ENCODE data around the gene GJD4.
A peak's percentile ranks its signal among the peaks of the same experiment; 100 is the strongest.

The GJD4 gene, protein sequence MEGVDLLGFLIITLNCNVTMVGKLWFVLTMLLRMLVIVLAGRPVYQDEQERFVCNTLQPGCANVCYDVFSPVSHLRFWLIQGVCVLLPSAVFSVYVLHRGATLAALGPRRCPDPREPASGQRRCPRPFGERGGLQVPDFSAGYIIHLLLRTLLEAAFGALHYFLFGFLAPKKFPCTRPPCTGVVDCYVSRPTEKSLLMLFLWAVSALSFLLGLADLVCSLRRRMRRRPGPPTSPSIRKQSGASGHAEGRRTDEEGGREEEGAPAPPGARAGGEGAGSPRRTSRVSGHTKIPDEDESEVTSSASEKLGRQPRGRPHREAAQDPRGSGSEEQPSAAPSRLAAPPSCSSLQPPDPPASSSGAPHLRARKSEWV

GRCh38 chr10:35605191-35605590 is at the start of gene GJD4:
Gene GJD4 (plus strand): TSS chr10:35605341. CDS start chr10:35605568, 227 bp downstream.
- DNase-seq = no peak

- DNase-seq = no peak
Observed at GRCh38 chr10:35555962-35556930, 48.9 kb upstream of the GJD4 start.

DNA sequence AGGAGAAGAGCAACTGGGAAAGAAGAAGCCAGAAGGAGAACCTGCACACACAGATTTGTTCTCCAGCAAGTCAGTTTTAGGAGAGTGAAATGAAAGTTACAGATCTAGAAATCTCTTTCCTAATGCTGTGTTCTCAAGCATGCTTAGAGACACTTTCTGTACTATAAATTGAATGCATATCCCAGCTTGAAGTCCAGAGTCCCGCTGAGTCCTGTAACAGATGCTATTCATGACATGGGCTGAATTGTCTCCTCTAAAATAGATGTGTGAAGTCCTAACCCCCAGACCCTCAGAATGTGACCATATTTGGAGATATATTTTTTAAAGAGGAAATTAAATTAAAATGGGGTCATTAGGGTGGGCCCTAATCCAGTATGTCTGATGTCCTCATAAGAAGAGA is 46.9 kb upstream of the GJD4 start:
- no peak for DNase-seq

DNA sequence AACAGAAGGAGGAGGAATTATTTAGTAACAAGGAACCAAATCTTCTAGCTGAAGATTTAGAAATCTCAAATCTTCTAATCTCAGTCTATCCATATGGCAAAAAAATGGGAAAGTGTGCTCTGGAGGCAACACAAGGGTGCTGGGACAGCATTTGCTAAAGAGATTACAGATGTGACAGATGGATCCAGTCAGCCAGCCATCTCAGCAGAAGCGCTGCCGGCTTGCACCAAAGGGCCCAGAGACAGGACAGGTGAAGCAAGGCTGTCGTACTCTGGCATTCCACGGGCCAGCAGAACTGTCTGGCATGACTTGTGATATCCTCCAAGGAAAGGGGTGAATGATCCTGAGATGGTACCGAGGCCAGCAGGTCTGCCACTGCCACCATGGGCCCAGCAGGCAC is 45.7 kb upstream of the GJD4 start:
- peak; percentile 59 to 87 for DNase-seq

GRCh38 chr10:35561715-35562114 is 43.4 kb upstream of the GJD4 start:
- no peak for DNase-seq

DNA sequence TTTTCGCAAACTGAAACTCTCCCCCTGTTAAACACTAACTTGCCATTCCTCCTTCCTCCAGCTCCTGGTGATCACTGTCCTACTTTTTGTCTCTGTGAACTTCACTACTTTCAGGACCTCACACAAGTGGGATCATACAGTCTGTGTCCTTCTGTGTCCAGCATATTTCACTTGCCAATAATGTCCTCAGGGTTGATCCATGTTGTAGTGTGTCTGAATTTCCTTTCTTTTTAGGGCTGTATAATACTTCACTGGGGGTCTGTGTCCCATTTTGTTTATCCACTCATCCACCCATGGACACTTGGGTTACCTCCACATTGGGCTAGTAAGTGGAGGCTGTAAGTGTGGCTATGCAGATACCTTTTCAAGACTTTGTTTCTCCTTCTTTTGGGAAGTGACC is 42.7 kb upstream of the GJD4 start:
- no peak for DNase-seq

DNA sequence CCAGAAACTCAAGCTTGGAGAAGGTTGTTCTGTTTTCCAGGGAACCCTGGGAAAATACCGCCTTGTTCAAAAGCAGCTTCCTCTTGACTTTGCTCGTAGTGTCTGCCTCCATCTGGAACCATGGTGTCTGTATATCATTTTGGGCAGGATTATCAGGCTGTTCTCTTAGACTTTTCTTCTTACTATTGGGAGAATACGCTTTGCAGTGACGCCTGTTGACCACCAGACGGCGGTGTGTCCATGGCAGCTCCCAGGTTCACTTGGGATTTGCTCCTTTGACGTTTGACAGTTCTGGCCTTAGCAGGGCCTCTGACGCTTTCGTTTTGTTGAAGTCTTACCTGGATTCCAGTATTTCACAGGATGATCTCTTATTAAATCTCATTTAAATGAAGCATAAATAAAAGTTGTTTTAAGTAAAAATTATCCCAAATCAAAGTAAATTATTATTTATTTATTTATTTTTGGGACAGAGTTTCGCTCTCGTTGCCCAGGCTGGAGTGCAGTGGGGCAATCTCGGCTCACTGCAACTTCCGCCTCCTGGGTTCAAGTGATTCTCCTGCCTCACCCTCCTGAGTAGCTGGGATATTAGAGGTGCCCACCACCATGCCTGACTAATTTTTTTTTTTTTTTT is 41.8 kb upstream of the GJD4 start:
- DNase-seq = peak; percentile 64 to 82

- DNase-seq = no peak
Observed at GRCh38 chr10:35564341-35564968, 40.7 kb upstream of the GJD4 start.

GRCh38 chr10:35565602-35566081 is 39.5 kb upstream of the GJD4 start:
- DNase-seq = no peak

DNA sequence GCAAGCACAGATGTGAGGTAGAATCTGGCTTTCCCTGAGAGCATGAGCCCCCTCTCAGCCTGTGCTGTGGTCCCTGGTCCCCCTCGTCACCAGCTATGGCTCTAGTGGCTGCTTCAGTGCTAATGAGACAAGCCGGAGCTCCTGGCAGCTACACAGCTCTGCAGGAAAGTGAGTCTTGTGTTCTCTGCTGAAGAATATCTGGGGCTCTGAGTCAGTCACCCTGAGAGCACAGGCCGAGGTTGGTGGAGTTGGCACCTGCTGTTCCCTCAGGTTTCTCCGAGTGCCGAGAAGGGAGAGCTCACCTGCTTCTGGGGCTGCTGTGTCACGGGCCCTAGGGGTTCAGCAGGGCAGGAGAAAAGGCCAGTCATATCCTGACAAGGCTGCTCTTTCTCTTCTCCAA is 37.2 kb upstream of the GJD4 start:
- no peak for DNase-seq

DNA sequence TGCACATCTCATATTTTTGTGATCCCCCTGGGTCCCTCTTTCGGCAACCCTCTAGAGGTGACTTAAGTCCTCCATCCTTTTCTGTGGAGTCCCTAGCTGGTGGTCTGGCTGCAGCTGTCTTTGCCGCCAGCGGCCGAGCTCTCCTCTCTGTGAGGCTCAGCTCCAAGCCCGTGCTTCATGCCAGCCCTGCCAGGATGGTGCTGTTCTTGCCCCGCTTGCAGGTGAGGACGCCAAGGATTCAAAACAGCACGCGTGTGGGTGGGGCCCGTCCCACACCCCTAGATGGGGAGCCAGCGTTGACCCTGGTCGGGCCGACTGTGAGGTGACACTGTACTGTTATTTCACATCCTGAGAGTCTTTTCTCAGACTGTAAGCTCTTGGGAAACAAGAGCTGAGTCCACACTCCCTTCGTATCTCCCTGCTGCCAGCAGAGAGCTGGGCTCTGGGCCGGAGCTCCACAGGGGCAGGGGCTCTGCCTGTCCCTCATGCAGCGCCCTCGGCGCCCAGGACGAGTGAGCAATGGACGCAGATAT is 36.6 kb upstream of the GJD4 start:
- DNase-seq = no peak

GRCh38 chr10:35569111-35569707 is 35.9 kb upstream of the GJD4 start:
- DNase-seq = no peak

DNA sequence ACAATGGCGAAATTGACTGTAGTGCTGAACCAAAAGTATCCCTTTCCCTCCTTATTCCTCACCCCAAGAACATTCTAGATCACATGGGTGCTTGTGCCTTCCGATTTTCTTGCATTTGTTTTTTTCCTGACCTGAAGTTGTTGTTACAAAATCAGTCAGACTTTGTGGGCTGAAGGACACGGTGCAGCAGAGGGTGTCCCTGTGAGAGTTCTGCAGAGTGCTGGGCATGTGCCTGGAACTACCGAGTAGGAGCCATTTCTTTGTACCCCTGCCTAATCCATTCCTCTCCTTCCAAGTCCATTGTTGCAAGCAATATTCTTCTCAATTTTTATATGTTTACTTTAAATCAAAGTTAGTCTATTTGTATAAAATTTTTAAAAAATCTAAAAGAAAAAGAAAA is 35.3 kb upstream of the GJD4 start:
- DNase-seq = no peak

DNA sequence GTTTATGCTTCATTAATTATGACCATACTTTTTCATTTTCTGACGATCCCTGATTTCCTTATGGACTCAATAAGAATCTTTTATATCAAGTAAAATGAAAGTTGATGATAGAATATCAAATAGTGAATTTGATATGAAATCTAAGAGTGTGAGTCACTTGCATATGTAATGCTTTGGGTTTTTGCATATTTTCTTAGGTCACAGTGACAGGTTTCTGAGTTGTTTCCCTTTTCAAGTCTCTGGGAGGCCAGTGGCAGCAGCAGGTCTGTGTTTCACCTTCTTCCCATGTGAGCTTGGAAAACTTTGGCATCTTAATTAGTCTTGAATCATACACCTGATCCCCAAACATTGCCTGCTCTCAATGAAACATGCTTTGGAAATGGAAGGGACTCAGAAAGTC is 34.7 kb upstream of the GJD4 start:
- no peak for DNase-seq

DNA sequence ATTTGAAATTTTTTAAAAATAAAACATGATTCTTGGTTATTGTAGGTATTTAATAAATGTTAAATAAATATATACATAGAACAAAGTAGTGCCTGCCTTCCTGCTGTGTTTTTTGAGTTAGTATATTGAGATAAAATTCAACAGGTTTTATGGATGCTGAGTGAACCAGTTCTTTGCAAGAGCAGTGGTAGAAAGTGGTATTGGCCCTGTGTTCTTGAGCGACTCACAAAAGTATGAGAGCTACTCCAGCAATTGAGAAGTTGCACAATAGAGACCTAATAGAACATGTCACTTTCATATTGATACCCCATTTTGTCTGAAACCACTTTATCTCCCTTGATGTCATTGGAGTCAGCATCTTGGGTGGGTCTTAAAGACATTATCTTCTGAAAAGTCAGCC is 32.6 kb upstream of the GJD4 start:
- DNase-seq = no peak

- DNase-seq = peak in 1 of 2 experiments; percentile 25
Observed at GRCh38 chr10:35573796-35574195, 31.3 kb upstream of the GJD4 start.

GRCh38 chr10:35574924-35575352 is 30.2 kb upstream of the GJD4 start:
- no peak for DNase-seq

DNA sequence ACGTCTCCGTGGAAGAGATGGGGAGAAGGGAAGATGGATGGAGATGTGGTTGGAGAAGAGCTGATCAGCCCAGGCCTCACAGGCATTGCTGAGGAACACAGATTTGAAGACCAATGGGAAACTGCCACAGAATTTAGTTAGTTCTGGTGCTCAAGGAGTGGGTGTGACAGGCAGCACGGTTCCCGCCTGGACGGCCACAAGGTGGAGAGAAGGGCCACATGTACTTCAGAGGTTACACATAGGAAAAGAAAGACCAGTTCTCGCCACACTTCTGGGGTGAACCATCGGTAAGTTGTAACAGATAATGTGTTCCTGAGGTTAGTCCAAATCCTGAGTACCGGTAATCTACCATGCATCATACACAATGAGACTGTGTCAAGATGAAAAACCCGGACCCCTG is 29.5 kb upstream of the GJD4 start:
- DNase-seq = no peak

- DNase-seq = no peak
Observed at GRCh38 chr10:35576730-35577129, 28.4 kb upstream of the GJD4 start.

GRCh38 chr10:35577926-35578617 is 27.1 kb upstream of the GJD4 start:
- no peak for DNase-seq

DNA sequence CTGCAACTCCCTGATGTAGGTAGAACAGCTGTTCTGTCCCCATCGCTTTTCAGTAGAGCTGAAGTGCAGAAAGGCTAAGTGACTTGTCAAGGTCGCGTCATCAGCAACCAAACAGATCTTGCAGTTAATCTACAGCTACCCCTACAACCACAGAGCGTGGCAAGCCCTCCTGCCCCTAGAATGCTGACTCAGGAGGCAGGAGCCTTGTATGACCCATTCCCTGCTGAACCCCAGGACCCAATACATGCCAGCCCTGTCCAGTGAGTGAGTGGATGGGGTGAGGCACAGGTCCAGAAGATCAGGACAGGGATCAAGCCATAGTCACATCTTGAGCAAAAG is 26.6 kb upstream of the GJD4 start:
- no peak for DNase-seq

DNA sequence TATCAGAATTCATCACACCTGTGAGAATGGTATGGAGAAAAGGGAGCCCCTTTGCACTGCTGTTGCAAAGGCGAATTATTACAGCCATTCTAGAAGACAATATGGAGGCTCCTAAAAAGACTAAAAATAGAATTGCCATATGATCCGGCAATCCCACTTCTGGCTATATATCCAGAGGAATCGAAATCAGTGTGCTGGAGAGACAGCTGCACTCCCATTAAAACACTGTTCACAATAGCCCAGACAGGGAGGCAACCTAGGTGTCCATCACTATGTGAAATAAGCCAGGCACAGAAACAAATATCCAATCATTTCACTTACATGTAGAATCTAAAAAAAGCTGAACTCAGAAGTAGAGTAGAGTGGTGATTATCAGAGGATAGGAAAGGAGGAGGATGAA is 26.0 kb upstream of the GJD4 start:
- peak in 1 of 2 experiments; percentile 32 for DNase-seq

All from NCI-H524 (cell line).